HFFc6 (cell line): ENCODE measurements around the gene LRRC15. TPM values are rescaled to one million over a fixed set of nuclear protein-coding genes. Genes with fewer than 3 reads are reported as not detected.

ENCODE experiments used
- DNase-seq: peaks from one replicate; pipeline ENCODE4 v3.0.0-alpha.2; 2018
- H3K27ac Mint-ChIP-seq: 2 replicates; pipeline ENCODE4 v1.8.0; 2020; ENCODE audit warnings: mild to moderate bottlenecking, mixed read lengths
- H3K27me3 Mint-ChIP-seq: 2 replicates; pipeline ENCODE4 v1.8.0; 2021; ENCODE audit warnings: mild to moderate bottlenecking, moderate library complexity, mixed read lengths; ENCODE audit not compliant: insufficient read depth
- H3K36me3 Mint-ChIP-seq: 2 replicates; pipeline ENCODE4 v1.8.0; 2021; ENCODE audit warnings: low read depth, mixed read lengths
- H3K4me1 Mint-ChIP-seq: 2 replicates; pipeline ENCODE4 v1.8.0; 2020; ENCODE audit warnings: low read depth, mixed read lengths
- H3K4me3 Mint-ChIP-seq: 2 replicates; pipeline ENCODE4 v1.8.0; 2020; ENCODE audit warnings: mild to moderate bottlenecking, moderate library complexity, mixed read lengths
- H3K9me3 Mint-ChIP-seq: 2 replicates; pipeline ENCODE4 v1.8.0; 2020; ENCODE audit warnings: mild to moderate bottlenecking, mixed read lengths
- total RNA-seq, 6 experiments: library from RNA; stranded (reverse); fragmentation: NEBNext Ultra II Directional; extraction: Animal tissue kit (Norgen Biotek cat#: 25700); gene quantifications; 2 replicates in 1 of 6; 3 replicates in 5 of 6; pipeline ENCODE4 v1.2.3, GENCODE V29; 2021
- TF ChIP-seq, protein P1 (sequence below): fragments of 200-600 bp; sonication (generic); IDR thresholded peaks from 2 replicates; pipeline ENCODE4 v1.5.0; 2021; ENCODE audit warnings: antibody characterized with exemption, mild to moderate bottlenecking

LRRC15 gene
- total RNA-seq, 6 experiments from 2014 or later, result 130 to 211 (median 176) TPM

- Mint-ChIP-seq H3K27ac (no peak overlapping the region), H3K27me3 (peaks cover 34% of the 10 kb centered on the region), H3K4me3 (no peak overlapping the region), H3K4me1 (no peaks in the 10 kb centered on the region), H3K9me3 (peaks cover 23% of the 10 kb centered on the region), H3K36me3 (peaks cover 20% of the 10 kb centered on the region)
- DNase-seq, result no peak
- TF ChIP-seq, protein P1, sequence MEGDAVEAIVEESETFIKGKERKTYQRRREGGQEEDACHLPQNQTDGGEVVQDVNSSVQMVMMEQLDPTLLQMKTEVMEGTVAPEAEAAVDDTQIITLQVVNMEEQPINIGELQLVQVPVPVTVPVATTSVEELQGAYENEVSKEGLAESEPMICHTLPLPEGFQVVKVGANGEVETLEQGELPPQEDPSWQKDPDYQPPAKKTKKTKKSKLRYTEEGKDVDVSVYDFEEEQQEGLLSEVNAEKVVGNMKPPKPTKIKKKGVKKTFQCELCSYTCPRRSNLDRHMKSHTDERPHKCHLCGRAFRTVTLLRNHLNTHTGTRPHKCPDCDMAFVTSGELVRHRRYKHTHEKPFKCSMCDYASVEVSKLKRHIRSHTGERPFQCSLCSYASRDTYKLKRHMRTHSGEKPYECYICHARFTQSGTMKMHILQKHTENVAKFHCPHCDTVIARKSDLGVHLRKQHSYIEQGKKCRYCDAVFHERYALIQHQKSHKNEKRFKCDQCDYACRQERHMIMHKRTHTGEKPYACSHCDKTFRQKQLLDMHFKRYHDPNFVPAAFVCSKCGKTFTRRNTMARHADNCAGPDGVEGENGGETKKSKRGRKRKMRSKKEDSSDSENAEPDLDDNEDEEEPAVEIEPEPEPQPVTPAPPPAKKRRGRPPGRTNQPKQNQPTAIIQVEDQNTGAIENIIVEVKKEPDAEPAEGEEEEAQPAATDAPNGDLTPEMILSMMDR, result no peak
Measured at GRCh38 chr3:194390835-194391234, 21.3 kb upstream of the LRRC15 start.

- Mint-ChIP-seq H3K4me3 (no peak overlapping the region), H3K27me3 (peaks cover 25% of the 10 kb centered on the region), H3K4me1 (no peaks in the 10 kb centered on the region), H3K27ac (no peak overlapping the region), H3K9me3 (peaks cover 23% of the 10 kb centered on the region), H3K36me3 (peaks cover 20% of the 10 kb centered on the region)
- TF ChIP-seq, protein P1, result no peak
- DNase-seq, result no peak
Measured at GRCh38 chr3:194389269-194389668, 19.7 kb upstream of the LRRC15 start.

DNA sequence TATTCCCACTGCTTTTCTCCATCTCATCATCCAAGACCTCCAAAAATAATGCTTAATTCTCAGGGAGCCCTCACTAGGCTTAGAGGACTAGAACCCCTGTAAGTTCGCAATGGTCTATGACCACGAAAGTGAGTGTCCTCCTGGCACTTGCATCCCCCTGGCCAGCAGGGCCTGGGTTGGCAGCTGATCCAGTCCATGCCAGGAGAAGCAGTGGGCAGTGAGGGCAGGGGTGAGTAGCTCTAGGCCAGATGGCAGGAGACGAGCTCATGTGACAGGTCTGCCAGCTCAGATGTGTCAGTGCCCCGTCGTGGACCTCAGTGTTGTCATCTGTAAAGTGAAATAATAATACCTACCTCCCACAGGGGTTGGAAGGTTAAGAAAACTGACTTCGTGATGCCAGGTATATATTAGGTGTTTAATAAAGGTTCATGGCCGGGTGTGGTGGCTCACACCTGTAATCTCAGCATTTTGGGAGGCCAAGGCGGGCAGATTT, 18.4 kb upstream of the LRRC15 start:
- Mint-ChIP-seq H3K36me3 (peaks cover 20% of the 10 kb centered on the region), H3K27me3 (peaks cover 32% of the 10 kb centered on the region), H3K4me1 (no peaks in the 10 kb centered on the region), H3K9me3 (peaks cover 23% of the 10 kb centered on the region), H3K4me3 (no peak overlapping the region), H3K27ac (no peak overlapping the region)
- TF ChIP-seq, protein P1, result no peak
- no peak for DNase-seq

DNA sequence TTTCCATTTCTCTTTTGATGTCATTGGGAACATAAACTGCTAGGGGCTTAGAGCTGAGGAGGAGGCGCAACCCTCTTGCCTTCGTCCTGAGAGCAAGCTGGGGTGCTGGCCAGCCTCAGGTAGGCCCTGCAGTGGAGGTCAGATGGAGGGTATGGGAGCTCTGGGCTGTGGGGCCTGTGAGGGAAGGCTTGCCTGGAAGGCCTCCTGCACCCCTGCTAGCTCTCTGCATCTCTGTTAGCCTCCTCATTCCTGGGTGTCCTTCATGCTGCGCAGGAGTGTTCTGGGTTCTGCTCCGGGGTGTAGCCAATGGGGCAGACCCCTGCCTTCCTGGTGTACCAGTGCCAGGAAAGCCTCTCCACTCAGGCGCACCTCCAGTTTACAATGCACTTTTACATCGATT, 17.7 kb upstream of the LRRC15 start:
- H3K4me1 Mint-ChIP-seq, result no peaks in the 10 kb centered on the region
- H3K27ac Mint-ChIP-seq, result no peak overlapping the region
- no peak overlapping the region for H3K4me3 Mint-ChIP-seq
- no peak for DNase-seq
- H3K36me3 Mint-ChIP-seq, result peaks cover 20% of the 10 kb centered on the region
- peaks cover 23% of the 10 kb centered on the region for H3K9me3 Mint-ChIP-seq
- TF ChIP-seq, protein P1, result no peak
- peaks cover 32% of the 10 kb centered on the region for H3K27me3 Mint-ChIP-seq

- TF ChIP-seq, protein P1, result no peak
- no peak overlapping the region for H3K4me3 Mint-ChIP-seq
- peaks cover 30% of the 10 kb centered on the region for H3K27me3 Mint-ChIP-seq
- no peak overlapping the region for H3K27ac Mint-ChIP-seq
- DNase-seq, result no peak
- H3K9me3 Mint-ChIP-seq, result peaks cover 23% of the 10 kb centered on the region
- peaks cover 20% of the 10 kb centered on the region for H3K36me3 Mint-ChIP-seq
- H3K4me1 Mint-ChIP-seq, result no peaks in the 10 kb centered on the region
Measured at GRCh38 chr3:194386648-194387047, 17.1 kb upstream of the LRRC15 start.

DNA sequence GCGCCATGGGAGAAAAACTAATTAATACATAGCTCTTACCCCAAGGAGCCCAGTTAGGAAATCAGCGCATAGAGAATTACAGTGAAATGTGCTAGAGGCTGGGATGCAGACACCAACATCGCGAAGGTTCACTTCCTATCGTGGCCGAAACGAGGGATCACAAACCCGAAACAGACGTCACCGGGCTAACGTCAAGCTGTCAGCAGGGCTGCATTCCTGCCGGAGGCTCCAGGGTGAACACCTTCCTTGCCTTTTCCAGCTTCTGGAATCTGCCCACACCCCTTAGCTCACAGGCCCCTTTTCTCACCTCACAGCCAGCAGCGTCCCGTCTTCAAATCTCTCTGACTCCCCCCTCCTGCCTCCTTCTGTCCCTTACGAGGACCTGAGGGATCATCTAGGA, 16.5 kb upstream of the LRRC15 start:
- Mint-ChIP-seq H3K27ac (no peak overlapping the region), H3K27me3 (peaks cover 25% of the 10 kb centered on the region)
- TF ChIP-seq, protein P1, result no peak

More for the DNA sequence above, 16.5 kb upstream of the LRRC15 start:
- no peaks in the 10 kb centered on the region for H3K4me1 Mint-ChIP-seq
- H3K36me3 Mint-ChIP-seq, result peaks cover 18% of the 10 kb centered on the region
- H3K9me3 Mint-ChIP-seq, result peaks cover 18% of the 10 kb centered on the region
- no peak overlapping the region for H3K4me3 Mint-ChIP-seq
- DNase-seq, result no peak
